Tibial nerve (tissue), 4 donors: ENCODE measurements around the gene COBL. TPM values are rescaled to one million over a fixed set of nuclear protein-coding genes. Genes with fewer than 3 reads are reported as not detected.

Experiments
- DNase-seq, 2 donors: peaks; one replicate each; pipeline ENCODE4 v3.0.0-alpha.2; 2019; ENCODE audit warnings: low spot score in 2 of 2
- H3K27ac ChIP-seq, 4 donors: fragments of 200-600 bp; sonication (generic) in 3 of 4; one replicate each; pipeline ENCODE4 v1.5.1; 2017 to 2019; ENCODE audit warnings: mild to moderate bottlenecking in 1 of 4
- H3K27me3 ChIP-seq, 2 donors: fragments of 200-600 bp; sonication (generic) in 1 of 2; one replicate each; pipeline versions ENCODE4 v1.5.1 to v1.6.0; 2017 to 2019
- H3K36me3 ChIP-seq, 3 donors: fragments of 200-600 bp; sonication (generic); one replicate each; pipeline ENCODE4 v1.5.1; 2018 to 2019
- H3K4me1 ChIP-seq, 4 donors: fragments of 200-600 bp; sonication (generic) in 3 of 4; one replicate each; pipeline ENCODE4 v1.5.1; 2017 to 2019
- H3K4me3 ChIP-seq, 4 donors: fragments of 200-600 bp; sonication (generic) in 3 of 4; one replicate each; pipeline ENCODE4 v1.5.1; 2017 to 2019; ENCODE audit warnings: mild to moderate bottlenecking in 1 of 4, moderate library complexity in 1 of 4
- H3K9me3 ChIP-seq, 4 donors: fragments of 200-600 bp; sonication (generic) in 3 of 4; one replicate each; pipeline ENCODE4 v1.5.1; 2017 to 2019
- CTCF ChIP-seq, 5 experiments: fragments of 200-600 bp in 3 of 5; fragments of 450-650 bp in 2 of 5; sonication (generic) in 3 of 5; IDR thresholded peaks; one replicate each; pipeline ENCODE4 v1.5.1; 2016 to 2019; ENCODE audit warnings: antibody characterized with exemption in 5 of 5, mild to moderate bottlenecking in 3 of 5, moderate library complexity in 2 of 5
- EP300 ChIP-seq, 2 donors: sonication (generic); formaldehyde crosslinking; IDR thresholded peaks; one replicate each; pipeline ENCODE4 v1.6.1; 2017; ENCODE audit warnings: antibody characterized with exemption in 2 of 2, mild to moderate bottlenecking in 1 of 2
- POLR2A ChIP-seq, 2 donors: fragments of 450-650 bp; IDR thresholded peaks; one replicate each; pipeline ENCODE4 v1.6.1; 2017; ENCODE audit warnings: antibody characterized with exemption in 2 of 2, mild to moderate bottlenecking in 2 of 2, moderate library complexity in 2 of 2
- WGBS, 2 donors: methylation state at CpG; one replicate each; pipeline ENCODE4 v1.1.5; 2018; 5-methylcytosine and 5-hydroxymethylcytosine counted together
- total RNA-seq, 4 donors: library from RNA; depleted of rRNA; stranded (reverse); fragments of >200 nt; gene quantifications; one replicate each; pipeline ENCODE4 v1.1.0, GENCODE V29; 2016

The COBL gene
- total RNA-seq, 4 donors from 2014 or later = 6.3 to 18.1 (median 8.1) TPM

GRCh38 chr7:51219261-51219988 lies 97.2 kb downstream of the COBL start:
- Histone ChIP-seq H3K9me3 (no peaks in the 10 kb centered on the region), H3K4me3 (no peak overlapping the region), H3K27ac (no peak overlapping the region), H3K36me3 (no peaks in the 10 kb centered on the region), H3K27me3 (no peaks in the 10 kb centered on the region), H3K4me1 (no peaks in the 10 kb centered on the region)
- no peak for DNase-seq
- no peak for TF ChIP-seq EP300 (IDR thresholded peaks at IDR 0.05)
- TF ChIP-seq CTCF (IDR thresholded peaks at IDR 0.05) = no peak
- TF ChIP-seq POLR2A (IDR thresholded peaks at IDR 0.05) = no peak
- WGBS, 2 donors = 83 to 86% methylated on average over 18 of the region's 18 CpGs

DNA sequence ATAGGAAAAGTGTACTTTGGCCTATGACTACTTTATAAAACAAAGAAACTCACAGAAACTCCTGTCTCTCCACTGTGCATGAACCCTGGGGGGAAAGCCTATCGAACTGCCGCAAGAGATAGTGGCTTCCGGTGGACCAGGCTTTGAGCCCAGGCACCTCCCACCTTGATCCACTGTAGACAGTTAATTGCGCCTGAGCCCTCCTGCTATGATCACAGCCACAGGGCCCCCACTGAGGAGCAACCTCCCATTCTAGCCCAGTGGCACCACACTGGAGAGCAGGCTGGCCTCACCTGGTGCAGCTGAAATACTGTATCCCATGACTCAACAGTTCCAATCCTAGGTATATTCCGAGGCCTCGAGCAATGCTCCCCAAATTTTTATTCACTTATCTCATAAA lies 98.8 kb downstream of the COBL start:
- TF ChIP-seq CTCF (IDR thresholded peaks at IDR 0.05) (no peak), POLR2A (IDR thresholded peaks at IDR 0.05) (no peak), EP300 (IDR thresholded peaks at IDR 0.05) (no peak)
- Histone ChIP-seq H3K9me3 (no peaks in the 10 kb centered on the region), H3K27ac (no peak overlapping the region), H3K4me3 (no peak overlapping the region), H3K36me3 (no peaks in the 10 kb centered on the region), H3K4me1 (no peaks in the 10 kb centered on the region), H3K27me3 (no peaks in the 10 kb centered on the region)
- no peak for DNase-seq
- 91 to 93% methylated on average over 6 of the region's 6 CpGs for WGBS, 2 donors

- H3K27ac ChIP-seq = no peak overlapping the region
- no peaks in the 10 kb centered on the region for H3K36me3 ChIP-seq
- H3K9me3 ChIP-seq = no peaks in the 10 kb centered on the region
- no peaks in the 10 kb centered on the region for H3K27me3 ChIP-seq
- 94% methylated on average over 7 of the region's 7 CpGs for WGBS, 2 donors
- peaks cover 0 to 5% (median 0%) of the 10 kb centered on the region in 4 donors for H3K4me1 ChIP-seq
- no peak for DNase-seq
- no peak overlapping the region for H3K4me3 ChIP-seq
- TF ChIP-seq EP300 (IDR thresholded peaks at IDR 0.05) = no peak
- TF ChIP-seq POLR2A (IDR thresholded peaks at IDR 0.05) = no peak
- no peak for TF ChIP-seq CTCF (IDR thresholded peaks at IDR 0.05)
Observed at GRCh38 chr7:51214098-51214497, 102.5 kb downstream of the COBL start.

- no peak for DNase-seq
- Histone ChIP-seq H3K4me1 (peaks cover 0 to 5% (median 0%) of the 10 kb centered on the region in 4 donors), H3K4me3 (no peak overlapping the region), H3K27me3 (no peaks in the 10 kb centered on the region), H3K27ac (no peak overlapping the region), H3K36me3 (no peaks in the 10 kb centered on the region), H3K9me3 (no peaks in the 10 kb centered on the region)
- WGBS, 2 donors = 91 to 96% methylated on average over 9 of the region's 9 CpGs
- no peak for TF ChIP-seq CTCF (IDR thresholded peaks at IDR 0.05)
- no peak for TF ChIP-seq EP300 (IDR thresholded peaks at IDR 0.05)
- TF ChIP-seq POLR2A (IDR thresholded peaks at IDR 0.05) = no peak
Observed at GRCh38 chr7:51213618-51214017, 103.0 kb downstream of the COBL start.

DNA sequence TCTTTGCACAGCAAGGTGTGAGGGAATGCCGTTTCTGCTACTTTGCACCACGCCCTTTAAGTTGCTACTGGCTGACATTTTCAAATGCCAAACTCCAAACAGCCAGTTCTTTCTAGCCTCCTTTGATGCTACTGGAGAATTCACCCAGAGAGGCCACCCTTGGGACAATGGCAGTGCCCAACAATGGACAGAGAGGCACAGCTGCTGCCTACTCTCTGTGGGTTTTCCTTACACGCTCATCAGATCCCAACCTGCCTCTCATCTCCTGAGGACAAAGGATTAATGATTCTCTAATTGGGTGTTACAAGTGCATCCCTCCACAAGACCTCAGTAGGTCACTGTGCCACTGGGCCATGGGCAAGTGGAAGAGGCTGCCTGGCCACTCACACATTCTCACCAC lies 105.8 kb downstream of the COBL start:
- H3K9me3 ChIP-seq = peaks cover 0 to 3% (median 0%) of the 10 kb centered on the region in 4 donors
- WGBS, 2 donors = 67 to 84% methylated on average over 3 of the region's 3 CpGs
- no peak for DNase-seq
- H3K27me3 ChIP-seq = no peaks in the 10 kb centered on the region
- no peak overlapping the region for H3K27ac ChIP-seq
- H3K4me1 ChIP-seq = peaks cover 0 to 5% (median 0%) of the 10 kb centered on the region in 4 donors
- no peaks in the 10 kb centered on the region for H3K36me3 ChIP-seq
- TF ChIP-seq EP300 (IDR thresholded peaks at IDR 0.05) = no peak
- TF ChIP-seq POLR2A (IDR thresholded peaks at IDR 0.05) = no peak
- no peak for TF ChIP-seq CTCF (IDR thresholded peaks at IDR 0.05)
- no peak overlapping the region for H3K4me3 ChIP-seq
